Stimulated activated naive CD8-positive, alpha-beta T cell treated with anti-CD3 and anti-CD28 coated beads, Interleukin-15, Interleukin-2, amounts not matched to agents 100 U/mL and 50 U/mL, for 24 hours (primary cell): ENCODE results near the gene TMPRSS11F.
"Not testable (repeated sequence)": the region's sequence is repeated elsewhere in the genome, so short reads cannot be mapped to it uniquely, and the experiment has no call there.

ENCODE experiments used
- ATAC-seq: fragments of 150-1000 bp; cut with Tn5 transposase; one replicate; pipeline ENCODE4 v1.10.0; 2021
- DNase-seq: peaks from one replicate; pipeline ENCODE4 v3.0.0; 2021

TMPRSS11F gene

GRCh38 chr4:68129793-68130192 lies at the start of gene TMPRSS11F:
TMPRSS11F (minus strand) TSS chr4:68129869; CDS start chr4:68129820, 49 bp downstream.
- ATAC-seq (no peak), DNase-seq (no peak)

GRCh38 chr4:68176904-68177303 lies 47.2 kb upstream of the TMPRSS11F start:
- ATAC-seq (no peak), DNase-seq (no peak)

- ATAC-seq: no peak
- DNase-seq: no peak
Measured at GRCh38 chr4:68176500-68176899, 46.8 kb upstream of the TMPRSS11F start.

DNA sequence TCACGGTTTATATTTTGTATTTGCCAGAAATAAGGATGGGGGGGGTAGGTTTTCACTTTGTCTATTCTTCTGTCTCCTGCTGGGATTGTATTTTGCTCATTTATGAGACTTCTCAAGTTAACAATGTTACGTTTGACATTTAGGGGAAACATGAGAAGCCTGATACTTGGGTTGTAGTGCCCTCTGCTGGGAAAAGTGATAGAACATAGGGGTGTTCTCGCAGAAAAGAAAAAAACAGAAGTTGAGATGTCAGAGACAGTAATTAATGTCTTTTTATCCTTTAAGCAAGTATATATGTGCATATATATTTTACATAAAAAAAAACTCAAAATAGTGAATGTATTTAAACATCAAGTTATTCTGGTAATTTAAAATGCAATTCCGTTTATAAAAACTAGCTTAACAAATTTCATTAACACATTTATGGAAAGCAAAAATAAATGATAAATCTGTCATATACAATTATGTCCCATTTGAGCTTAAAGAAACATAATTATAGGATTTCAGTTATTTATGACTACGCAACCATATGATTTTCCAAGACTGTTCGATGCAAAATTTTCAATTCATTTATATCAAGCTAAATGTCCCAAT lies 46.0 kb upstream of the TMPRSS11F start:
- peak; percentile 43 for DNase-seq

DNA sequence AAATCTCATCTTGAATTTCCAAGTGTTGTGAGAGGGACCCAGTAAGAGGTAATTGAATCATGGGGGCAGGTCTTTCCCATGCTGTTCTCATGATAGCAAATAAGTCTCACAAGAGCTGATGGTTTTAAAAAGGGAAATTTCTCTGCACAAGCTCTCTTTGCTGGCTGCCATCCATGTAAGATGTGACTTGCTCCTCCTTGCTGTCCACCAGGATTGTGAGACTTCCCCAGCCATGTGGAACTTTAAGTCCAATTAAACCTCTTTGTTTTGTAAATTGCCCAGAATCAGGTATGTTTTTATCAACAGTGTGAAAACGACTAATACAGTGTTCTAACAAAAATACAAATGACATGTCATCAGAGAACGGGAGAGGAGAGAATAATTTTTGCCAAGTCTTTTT lies 44.7 kb upstream of the TMPRSS11F start:
- not testable (repeated sequence) for DNase-seq, ATAC-seq

More for the DNA sequence above, 46.0 kb upstream of the TMPRSS11F start:
- no peak for ATAC-seq

DNA sequence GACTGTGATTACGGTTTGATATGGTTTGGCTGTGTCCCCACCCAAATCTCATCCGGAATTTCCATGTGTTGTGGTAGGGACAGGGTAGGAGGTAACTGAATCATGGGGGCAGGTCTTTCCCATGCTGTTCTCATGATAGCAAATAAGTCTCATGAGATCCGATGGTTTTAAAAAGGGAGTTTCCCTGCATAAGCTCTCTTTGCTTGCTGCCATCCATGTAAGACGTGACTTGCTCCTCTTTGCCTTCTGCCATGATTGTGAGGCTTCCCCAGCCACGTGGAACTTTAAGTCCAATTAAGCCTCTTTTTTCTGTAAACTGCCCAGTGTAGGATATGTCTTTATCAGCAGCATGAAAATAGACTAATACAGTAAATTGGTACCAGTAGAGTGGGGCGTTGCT lies 42.5 kb upstream of the TMPRSS11F start:
- DNase-seq, ATAC-seq: not testable (repeated sequence)

DNA sequence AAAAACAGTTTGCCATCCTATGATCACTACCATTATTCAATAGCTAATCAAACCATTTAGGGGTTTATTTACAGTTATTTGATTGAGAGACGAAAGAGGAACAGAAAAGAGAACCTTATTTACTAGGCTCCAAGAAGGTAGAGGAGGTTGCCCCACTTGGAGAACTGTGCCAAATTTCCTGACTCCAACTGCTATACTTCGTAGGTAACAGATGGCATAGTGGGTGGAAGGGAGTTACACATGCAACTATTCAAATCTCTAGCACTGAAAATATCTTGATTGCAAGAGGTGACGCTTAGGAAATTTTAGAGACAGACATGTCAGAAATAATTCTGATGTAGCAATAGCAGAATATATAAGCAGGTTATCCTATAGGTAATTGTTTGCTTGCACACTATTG lies 38.0 kb upstream of the TMPRSS11F start:
- ATAC-seq: no peak
- DNase-seq: no peak

GRCh38 chr4:68167166-68167565 lies 37.5 kb upstream of the TMPRSS11F start:
- no peak for DNase-seq
- ATAC-seq: no peak

DNA sequence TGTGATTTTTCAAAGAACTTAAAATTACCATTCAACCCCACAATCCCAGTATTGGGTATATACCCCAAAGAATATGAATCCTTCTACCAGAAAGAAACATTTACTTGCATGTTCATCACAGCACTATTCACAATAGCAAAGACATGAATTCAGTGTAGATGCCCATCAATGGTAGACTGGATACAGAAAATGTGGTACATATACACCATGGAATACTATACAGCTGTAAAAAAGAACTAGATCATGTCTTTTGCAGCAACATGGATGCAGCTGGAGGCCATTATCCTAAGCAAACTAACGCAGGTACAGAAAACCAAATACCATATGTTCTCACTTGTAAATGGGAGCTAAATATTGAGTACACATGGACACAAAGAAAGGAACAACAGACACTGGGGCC lies 34.1 kb upstream of the TMPRSS11F start:
- no peak for DNase-seq
- ATAC-seq: no peak

GRCh38 chr4:68162196-68162595 lies 32.5 kb upstream of the TMPRSS11F start:
- no peak for ATAC-seq
- DNase-seq: no peak

GRCh38 chr4:68152411-68152810 lies 22.7 kb upstream of the TMPRSS11F start:
- no peak for ATAC-seq
- no peak for DNase-seq

- DNase-seq (no peak), ATAC-seq (no peak)
Measured at GRCh38 chr4:68148800-68149685, 19.4 kb upstream of the TMPRSS11F start.

DNA sequence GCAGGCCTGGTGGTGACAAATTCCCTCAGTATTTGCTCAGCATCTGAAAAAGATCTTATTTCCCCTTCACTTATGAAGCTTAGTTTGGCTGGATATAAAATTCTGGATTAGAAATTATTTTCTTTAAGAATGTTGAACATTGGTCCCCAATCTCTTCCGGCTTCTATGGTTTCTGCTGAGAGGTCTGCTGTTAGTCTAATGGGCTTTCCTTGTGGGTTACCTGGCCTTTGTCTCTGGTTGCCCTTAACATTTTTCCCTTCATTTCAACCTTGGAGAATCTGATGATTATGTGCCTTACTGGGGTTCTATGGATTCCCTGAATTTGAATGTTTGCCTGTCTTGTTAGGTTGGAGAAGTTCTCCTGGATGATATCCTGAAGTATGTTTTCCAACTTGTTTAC lies 17.4 kb upstream of the TMPRSS11F start:
- ATAC-seq (no peak), DNase-seq (no peak)

GRCh38 chr4:68145261-68145660 lies 15.6 kb upstream of the TMPRSS11F start:
- DNase-seq (no peak), ATAC-seq (no peak)

GRCh38 chr4:68141852-68142251 lies 12.2 kb upstream of the TMPRSS11F start:
- no peak for ATAC-seq
- no peak for DNase-seq

- DNase-seq (no peak), ATAC-seq (no peak)
Measured at GRCh38 chr4:68132342-68132741, 2.7 kb upstream of the TMPRSS11F start.

GRCh38 chr4:68124262-68124661 lies 5.4 kb downstream of the TMPRSS11F start:
- ATAC-seq: no peak
- no peak for DNase-seq

GRCh38 chr4:68123525-68123924 lies 6.1 kb downstream of the TMPRSS11F start:
- ATAC-seq (no peak), DNase-seq (no peak)

DNA sequence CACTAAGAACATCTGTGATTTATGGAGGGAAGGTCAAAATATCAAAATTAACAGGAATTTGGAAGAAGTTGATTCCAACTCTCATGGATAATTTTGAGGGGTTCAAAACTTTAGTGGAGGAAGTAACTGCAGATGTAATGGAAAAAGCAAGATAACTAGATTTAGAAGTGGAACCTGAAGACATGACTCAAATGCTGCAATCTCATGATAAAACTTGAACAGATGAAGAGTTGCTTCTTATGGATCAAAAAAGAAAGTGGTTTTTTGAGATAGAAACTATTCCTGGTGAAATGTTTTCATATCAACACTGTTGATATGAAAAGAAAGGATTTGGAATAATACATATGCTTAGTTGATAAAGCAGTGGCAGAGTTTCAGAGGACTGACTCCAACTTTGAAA lies 9.7 kb downstream of the TMPRSS11F start:
- ATAC-seq: no peak

DNA sequence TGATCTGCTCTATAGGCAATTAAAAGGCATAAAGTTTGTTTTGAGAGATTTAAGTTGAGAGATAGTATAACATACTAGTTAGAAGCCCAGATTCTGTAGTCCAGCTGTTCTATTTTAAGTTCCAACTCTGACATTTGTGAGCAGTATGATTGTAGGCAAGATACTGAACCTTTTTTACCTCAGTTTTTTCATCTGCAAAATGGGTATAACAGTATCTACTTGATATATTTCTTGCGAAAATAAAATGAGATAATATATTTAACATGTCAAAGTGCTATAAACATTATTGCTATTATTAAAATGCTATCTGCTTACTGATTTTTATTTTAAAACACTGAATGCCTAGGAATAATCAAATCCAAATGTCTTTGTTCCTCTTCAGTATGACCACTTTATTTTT lies 19.2 kb downstream of the TMPRSS11F start:
- DNase-seq: no peak
- no peak for ATAC-seq

More for the DNA sequence above, 9.7 kb downstream of the TMPRSS11F start:
- DNase-seq: no peak

DNA sequence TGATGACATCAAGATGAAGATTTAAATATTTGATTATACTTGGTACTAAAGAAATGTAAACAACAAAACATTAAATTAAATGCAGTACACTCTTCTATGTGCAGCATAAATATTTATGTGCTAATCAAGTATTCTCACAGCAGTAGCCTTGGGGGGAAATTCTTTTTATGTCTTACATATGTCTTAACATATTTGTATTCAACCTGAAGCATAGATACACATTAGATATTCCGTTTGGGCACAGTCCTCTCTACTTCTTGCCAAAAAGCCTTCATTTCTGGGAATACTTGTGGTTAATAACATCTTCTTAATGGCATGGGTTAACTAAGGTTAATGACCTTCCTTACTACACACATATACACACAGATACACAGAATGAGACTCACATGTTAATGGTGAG lies 19.8 kb downstream of the TMPRSS11F start:
- no peak for DNase-seq

DNA sequence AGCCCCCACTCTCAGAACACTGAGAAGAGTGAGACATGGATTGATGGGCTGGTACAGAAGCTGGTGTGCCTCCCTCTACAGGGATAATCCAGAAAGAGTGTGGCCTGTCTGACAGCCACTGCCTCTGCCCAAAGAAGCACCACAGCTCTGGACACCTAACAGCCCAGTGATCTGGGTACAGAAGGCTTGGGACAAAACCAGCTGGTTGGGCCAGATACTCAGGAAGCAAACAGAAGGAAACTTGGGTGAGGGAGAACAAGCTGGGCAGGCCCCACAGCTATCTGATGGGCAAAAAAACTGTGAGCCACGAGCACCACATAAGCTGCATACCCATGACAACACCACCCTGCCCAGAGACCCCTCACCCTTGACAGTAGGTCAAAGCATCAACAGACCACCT lies 46.9 kb downstream of the TMPRSS11F start:
- DNase-seq (no peak), ATAC-seq (no peak)

More for the DNA sequence above, 19.8 kb downstream of the TMPRSS11F start:
- ATAC-seq: no peak

- ATAC-seq (no peak), DNase-seq (no peak)
Measured at GRCh38 chr4:68079928-68080327, 49.7 kb downstream of the TMPRSS11F start.

- DNase-seq (no peak), ATAC-seq (no peak)
Measured at GRCh38 chr4:68077737-68078136, 51.9 kb downstream of the TMPRSS11F start.
